ENCODE results near the gene FAM24B.

DNA sequence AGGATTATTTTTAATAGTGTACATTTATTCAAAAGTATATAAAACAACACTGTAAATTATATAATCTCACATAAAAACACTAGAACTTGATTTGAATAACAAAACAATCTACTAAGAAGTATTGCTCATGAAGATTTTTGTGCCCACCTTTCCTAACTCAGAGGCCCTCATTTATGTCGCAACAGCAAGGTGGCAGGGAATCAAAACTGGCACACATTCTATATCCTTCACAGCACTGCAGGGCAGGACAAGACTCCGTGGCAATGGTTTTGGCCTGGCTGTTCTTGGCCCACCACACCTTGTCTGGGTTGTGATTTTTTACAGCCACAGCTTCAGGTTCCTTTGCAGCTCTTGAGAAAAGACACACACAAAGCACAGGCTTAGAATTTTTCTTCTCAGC, 30.3 kb downstream of the FAM24B start:
- TF ChIP-seq GATA2 (IDR thresholded peaks at IDR 0.05; ENCODE audit: low read depth, low read length) (no peak), GATA3 (IDR thresholded peaks at IDR 0.05; ENCODE audit: low read depth, low read length) (no peak)
